Superior temporal gyrus (tissue), 1 donor: ENCODE results near the gene LHPP.

ENCODE experiments used
- DNase-seq: peaks from one replicate; pipeline ENCODE4 v3.0.0-alpha.2; 2016; ENCODE audit errors: extremely low spot score

Gene LHPP

DNA sequence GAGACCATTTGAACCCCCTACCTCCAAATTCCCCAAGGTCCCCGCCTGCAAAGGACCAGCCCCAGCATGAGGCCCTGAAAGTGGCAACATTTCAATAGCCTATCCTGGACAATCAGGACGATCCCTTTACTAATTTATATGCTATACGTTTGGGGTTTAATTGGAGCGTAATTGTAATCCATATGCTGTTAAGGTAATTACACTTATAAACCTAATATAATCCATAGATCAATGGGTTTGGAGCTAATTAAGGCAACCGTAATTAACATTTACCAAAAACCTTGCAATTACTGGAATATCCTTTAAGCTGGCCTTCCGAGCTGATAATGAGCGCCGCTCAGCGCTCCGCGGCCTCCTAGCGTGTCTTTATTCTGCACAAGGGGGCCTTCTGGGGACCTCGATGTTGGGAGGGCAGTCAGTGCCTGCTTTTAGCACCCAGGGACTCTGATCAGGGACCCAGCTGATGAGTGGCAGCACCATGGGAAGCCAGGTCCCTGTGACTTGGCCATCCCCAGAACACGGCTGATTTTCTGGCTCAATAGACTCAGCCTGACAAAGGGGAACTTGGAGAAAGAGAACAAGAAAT lies 91.2 kb downstream of the LHPP start:
- no peak for DNase-seq

DNA sequence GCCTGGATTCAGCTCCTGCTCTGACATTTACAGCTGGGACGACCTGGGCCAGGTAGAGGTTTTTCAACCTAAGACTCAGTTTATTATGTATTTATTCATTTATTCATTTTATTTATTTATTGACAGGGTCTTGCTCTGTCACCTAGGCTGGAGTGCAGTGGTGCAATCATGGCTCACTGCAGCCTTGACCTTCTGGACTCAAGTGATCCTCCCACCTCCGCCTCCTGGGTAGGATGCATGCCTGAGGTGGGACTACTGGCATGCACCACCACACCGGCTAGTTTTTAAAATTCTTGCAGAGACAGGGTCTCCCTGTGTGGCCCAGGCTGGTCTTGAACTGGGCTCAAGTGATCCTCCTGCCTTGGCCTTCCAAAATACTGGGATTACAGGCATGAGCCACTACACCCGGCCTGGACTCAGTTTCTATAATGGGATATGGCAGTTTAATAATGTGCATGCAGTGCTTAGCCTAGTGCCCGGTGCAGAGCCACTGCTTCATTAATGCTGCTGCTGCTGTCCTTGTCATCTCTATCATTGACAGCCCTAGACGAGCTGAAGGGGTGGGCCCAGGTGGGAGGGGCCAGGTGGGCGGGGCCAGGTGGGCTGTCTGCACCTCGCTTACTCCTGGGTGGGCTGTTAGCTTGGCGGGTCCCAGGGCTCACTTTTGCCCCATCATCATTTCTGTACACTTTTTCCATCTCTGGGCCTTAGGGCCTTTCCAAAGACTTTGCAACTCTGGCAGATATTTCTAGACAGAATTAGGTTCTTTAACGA lies 92.6 kb downstream of the LHPP start:
- DNase-seq, result no peak

DNA sequence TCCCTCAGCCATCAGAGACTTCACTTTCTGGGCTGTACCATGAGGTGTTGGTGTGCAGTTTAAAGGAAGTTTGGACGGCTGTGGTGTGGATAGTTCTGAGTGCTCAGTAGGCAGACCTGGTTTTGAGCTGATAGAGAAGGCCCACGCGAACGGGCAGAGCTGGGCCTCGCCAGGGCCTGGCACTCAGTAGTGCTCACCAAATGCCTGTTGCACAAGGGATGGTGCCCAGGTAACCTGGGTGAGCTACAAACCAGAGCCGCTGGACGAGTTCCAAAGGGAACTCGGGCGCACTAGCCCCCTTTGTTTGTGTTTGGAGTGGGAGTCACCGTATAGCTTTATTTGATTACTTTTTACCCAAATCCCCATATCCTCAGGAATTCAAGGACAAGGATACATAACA lies 95.5 kb downstream of the LHPP start:
- DNase-seq, result no peak

DNA sequence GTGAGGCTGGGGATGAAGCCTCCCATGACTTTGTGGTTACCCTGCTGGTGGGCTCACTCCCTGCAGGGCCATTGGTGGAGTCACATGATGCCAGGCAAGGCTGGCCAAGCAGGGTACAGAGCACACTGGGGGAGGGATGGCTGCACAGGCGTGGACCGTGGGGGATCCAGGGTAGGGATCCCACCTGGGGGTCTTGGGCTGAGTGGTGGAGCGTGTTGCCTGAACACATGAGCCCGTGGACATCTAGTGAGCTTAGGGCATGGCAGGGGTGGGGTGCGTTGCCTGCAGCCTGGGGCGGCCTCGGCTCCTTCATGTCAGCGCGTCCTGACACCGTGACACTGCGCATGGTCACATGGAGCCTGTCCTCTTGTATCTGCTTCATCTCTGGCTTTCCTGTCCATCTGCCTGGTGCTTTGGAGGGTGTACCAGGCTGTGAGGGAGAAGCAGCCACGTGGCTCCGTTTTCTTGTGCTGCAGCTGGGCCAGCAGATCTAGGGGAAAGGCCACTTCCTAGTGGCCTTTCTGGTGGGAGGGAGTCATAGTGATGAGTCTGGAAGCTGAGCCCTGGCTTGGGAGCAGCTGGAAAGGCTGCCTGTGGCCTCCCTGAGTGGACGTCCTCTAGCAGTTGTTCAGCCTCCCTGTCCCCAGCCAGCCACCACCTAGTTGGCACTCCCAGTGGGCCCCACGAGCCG lies 96.2 kb downstream of the LHPP start:
- DNase-seq, result peak; percentile 58

DNA sequence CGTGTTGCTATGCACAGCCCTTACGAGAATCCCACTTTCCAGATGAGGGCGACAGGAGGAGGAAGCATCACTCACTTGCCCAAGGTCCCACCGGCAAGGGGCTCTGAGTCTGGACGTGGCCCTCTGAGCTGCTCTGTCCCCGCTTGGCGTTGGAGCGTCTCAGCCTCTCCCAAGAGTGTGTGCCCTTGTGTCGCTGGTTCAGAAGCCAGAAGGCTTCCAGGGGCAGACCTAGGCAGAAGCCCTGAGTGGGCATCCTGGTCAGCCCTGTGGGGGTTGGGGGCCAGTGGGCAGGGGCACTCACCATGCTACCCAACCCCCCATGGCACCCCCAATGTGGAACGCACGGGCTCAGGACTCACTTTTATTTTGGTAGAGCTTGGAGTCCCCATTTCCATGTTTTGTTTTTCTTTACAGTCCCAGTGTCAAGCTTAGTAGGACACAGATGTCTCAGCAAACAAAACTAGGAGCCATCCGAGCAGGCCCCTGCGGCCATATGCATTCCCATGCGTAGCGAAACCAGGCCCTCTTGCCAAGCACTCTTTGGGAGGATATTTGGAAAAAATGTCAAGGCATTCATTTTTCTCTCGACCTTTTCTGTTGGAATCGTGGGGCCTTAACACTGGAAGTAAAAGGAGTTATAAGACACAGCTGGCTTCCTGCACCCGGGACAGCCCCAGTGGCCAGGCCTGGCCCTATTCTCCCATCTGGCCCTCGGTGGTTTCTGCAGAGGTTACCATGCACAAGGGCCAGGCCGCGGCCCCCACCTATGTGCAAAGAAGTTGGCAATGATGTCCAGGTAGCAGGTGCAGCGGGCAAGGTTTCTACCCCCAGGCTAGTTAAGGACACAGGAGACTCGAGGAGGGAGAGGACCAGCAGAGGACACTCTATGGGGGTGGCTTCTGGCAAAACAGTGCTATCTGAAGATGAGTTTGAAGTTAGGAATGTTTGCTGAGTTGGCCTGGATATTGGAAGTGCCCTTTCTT lies 97.0 kb downstream of the LHPP start:
- no peak for DNase-seq

DNA sequence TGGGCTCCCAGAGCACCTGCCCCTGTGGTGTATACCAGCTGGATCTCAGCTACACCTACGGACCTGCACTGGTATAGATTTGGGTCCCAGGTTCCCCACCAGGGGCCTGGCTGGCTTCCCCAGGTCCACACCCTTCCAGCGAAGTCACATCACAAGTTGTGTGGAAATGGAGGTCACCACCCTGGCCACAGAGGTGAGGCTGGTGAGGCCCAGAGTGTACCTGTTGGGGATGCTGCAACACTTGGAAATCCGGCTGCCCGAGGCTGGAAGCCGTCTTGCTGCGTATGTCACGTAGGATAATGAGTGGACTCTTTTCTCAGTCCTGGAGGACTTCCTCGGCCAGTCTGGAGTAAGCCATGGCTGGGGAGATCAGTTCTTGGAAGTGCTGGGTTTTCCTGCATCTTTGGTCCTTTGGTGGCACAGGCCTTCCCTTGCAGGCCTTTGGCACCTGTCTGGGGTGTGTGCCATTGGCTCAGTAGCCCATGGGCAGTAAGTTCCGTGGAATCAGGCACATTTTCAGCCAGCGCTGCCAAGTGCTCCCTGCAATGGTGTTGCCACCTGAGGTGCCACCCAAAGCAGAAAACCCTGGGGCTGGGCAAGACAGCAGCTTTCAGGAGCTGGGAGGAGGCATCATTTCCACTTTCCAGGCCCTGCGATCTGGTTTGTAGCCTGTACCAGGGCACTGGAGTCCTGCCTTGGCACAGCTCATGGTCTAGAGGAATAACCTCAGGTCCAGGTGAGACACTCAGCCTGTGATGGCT lies 97.9 kb downstream of the LHPP start:
- DNase-seq, result no peak

DNA sequence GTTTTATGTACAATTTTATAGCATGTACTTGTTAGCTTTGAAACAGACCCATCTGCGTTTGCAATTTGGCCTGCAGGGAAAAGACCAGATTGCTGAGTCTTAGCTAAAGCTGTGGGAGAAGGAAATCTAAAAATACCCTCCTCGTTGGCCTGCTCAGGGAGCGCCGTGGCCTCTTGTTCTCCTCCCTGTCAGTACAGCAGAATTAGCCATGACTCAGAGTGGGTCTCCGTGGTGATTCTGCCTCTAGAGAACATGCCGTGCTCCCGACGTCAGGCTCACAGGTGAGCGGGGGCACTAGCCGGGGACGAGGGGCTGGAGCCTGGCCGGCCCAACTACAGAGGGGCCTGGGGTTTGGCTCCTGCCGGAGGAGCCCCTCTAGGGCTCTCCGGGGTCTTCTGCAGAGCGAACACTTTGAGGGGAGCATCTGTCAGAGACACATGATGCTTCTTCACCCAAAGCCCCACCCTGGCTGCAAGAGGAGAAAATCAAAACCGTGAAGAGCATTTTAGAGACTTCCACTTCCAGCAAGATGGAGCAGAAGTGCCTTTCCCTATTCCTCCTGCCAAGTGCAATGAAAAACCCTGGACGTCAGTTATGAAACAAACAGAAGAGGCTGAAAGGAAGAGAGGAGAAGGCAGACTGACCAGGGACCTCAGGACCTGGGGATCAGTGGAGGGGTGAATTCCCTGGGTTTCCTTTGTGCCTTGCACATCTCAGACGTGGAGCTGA lies 98.9 kb downstream of the LHPP start:
- DNase-seq, result peak; percentile 77

DNA sequence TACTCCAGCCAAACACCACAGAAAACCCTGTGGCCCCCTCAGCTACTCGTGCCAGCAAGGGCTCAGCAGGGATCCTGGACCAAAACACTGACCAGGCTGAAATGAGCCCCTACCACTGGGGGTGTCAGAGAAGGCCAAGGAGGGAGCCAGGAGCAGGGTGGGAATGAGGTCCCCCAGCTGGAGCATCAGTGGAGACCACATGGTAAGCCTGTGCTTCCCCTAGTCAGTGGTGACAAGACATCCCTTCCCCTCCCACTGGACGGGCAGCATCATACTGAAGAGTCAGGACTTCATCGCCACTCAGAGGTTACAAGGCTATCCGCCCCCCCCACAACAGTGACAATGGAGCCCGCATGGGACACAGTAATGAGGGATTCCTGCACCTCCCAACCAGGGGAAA lies 99.6 kb downstream of the LHPP start:
- DNase-seq, result no peak

DNA sequence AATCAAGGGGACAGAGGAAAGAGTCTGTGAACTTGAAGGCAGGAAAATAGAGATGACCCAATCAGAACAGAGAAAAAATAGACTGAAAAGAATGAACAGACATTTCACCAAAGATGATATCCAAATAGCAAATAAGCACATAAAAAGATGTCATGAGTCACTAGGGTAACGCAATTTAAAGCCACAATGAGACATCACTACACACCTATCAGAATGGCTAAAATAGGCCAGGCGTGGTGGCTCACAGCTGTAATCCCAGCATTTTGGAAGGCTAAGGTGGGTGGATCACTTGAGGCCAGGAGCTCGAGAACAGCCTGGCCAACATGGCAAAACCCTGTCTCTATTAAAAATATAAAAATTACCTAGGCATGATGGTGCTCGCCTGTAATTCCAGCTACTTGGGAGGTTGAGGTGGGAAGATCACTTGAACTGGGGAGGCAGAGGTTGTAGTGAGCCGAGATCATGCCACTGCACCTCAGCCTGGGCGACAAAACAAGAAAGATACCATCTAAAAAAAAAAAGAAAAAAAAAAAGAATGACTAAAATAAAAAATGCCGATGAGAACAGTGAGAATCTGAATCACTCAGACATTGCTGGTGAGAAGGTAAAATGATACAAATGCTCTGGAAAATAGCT lies 100.9 kb downstream of the LHPP start:
- DNase-seq, result no peak

DNA sequence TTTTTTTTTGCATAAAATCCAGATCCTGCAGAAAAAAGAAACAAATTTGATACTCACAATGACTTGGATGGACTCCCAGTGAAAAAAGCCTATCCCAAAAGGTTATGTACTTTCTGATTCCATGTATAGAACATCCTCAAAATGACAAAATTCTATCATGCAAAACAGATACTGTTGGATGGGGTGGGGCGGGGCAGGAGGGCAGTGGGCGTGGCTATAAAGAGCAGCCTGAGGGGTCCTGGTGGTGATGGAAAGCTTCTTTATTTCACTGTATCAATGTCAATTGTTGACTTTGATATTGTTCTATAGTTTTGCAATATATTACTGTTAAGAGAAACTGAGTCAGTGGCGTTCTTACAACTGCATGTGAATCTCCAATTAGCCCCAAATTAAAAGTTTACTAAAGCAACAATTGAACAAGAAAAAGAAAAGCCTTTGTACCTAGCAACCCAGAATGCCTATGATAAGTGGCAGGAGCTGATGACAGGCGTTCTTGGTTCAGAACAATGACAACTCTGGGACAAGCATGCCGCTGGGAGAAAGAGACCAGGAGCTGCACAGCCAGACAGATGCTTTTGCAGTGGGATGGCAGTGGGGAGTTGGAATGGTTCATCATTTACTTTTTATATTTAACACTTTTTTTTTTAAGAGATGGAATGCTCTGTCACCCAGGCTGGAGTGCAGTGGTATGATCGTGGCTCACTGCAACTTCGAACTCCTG lies 101.9 kb downstream of the LHPP start:
- no peak for DNase-seq

DNA sequence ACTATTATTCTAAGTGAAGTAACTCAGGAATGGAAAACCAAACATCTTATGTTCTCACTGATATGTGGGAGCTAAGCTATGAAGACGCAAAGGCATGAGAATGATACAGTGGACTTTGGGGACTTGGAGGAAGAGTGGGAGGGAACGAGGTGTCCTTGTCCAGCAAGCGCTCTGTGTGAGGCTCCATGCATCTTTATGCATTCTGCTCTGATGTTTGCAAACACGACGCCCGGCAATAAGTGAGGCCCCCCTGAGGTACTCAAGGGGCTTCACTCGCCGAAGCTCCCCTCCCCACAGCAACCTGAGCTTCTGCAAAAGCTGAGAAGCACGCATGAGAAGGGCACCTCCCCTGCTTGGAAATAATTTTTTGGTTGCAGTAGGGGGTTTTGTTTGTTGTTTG lies 103.3 kb downstream of the LHPP start:
- no peak for DNase-seq

DNA sequence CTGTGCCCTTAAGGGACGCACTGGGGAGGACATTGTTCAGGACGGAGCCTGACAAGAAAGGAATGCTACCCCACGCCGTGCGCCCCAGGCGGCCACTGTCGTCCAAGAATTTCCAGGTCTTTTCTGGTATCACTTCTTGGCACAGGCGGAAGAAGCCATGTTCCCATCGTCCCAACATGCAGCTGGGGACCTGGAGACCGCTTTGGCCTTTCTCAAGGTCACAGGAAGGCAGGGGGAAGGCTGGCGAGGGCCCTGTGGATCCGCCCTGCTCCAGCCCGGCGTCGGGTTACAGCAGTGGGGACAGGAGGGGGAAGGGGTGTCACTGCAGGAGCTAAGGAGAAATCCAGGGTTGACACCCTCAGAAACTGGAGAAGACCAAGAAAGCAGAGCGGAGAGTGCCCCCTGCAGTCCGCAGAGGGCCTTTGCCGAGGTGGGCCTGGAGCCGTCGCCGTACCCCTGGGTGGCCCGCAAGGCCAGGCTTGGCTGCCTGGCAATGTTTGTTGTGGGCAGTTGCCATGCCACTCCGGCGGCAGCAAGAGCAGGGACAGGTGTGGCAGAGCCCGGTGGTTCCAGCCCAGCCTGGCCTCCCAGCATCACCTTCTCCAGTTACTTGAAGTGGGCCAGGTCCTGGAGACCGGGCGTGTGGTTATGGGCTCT lies 104.1 kb downstream of the LHPP start:
- DNase-seq, result no peak

DNA sequence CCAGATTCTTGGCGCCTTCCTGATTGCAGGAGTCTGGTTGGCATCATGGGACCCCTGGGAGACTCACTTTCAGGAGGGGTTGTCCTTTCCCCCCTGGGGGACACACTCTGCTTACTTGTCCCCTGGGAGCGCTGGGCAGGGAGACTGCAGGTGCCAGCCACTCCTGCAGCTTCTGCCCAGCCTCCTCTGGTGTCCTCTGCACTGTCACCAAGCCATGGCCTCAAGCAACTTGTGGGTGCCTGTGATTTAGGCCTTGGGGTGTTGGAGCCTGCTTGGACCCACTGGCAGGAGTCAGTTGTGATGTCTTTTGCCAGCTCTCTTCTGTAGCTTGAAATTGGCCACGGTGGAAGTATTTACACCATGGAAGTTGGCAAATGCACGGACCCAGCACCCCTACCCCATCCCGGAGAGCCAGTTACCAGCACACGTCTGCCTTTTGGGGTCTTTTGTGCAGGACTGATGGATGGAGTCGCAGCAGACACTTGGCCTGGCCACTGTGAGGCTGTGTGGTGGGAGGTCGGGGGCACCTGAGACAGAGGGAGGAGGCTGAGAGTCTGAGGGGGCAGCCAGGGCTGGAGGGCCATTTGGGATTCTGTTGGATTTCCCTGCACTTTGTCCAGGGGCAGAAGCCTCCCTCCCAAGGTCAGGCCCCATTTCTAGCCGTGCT lies 104.7 kb downstream of the LHPP start:
- DNase-seq, result no peak

DNA sequence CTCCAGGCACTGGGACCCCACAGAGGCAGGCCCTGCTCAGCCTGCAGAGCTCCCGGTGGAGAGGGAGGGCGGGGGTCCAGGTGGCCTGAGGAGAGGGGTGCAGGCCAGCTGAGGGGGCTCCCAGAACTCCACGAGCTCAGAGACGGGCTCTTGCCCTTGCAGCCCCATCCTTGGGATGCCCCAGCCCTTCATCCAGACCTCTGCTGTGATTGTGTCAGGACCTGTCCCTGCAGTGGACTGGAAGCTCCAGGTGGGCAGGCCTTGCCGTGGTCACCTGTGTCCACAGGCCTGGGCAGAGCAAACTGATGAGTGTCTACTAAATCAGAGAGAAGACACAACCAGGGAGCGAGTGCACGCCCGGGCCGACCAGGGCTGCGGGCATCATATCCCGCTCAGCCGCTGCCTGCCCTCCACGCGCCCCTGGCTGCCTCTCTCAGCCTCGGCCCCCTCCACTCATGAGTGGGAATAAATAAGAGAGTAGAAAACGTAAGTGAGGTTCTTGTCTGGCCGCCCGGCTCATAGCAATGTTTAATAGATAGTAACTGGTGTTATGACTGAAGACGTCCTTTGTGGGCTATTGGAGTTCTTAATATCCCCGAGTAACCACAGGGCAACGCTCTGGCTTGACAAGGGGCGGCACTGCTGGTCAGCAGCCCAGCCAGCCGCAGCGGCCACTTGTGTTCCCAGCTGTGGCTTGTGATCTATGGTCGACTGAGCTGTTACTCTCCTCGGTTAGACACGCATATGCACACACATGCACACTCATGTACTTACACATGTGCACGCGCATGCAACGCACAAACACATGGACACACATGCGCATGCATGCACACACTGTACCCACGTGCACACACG lies 105.6 kb downstream of the LHPP start:
- DNase-seq, result peak; percentile 44

DNA sequence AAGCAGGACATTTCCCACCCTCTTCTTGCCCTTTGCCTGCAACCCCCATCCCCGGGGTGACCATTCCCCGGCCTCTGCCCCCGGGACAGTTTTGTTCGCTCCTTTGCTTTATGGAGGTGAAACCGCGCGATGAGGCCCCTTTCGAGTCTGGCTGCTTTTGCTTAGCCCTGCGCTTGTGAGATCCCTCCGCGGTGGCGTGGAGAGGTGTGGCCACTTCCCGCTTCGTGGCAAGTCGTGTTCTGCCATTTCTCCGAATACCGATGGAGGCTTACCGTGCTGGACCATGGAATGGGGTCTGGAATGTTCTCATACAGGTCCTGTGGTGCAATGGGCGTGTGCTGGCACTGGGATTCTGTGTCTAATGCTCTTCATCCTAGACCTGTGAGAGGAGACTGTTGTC lies 106.7 kb downstream of the LHPP start:
- DNase-seq, result no peak

DNA sequence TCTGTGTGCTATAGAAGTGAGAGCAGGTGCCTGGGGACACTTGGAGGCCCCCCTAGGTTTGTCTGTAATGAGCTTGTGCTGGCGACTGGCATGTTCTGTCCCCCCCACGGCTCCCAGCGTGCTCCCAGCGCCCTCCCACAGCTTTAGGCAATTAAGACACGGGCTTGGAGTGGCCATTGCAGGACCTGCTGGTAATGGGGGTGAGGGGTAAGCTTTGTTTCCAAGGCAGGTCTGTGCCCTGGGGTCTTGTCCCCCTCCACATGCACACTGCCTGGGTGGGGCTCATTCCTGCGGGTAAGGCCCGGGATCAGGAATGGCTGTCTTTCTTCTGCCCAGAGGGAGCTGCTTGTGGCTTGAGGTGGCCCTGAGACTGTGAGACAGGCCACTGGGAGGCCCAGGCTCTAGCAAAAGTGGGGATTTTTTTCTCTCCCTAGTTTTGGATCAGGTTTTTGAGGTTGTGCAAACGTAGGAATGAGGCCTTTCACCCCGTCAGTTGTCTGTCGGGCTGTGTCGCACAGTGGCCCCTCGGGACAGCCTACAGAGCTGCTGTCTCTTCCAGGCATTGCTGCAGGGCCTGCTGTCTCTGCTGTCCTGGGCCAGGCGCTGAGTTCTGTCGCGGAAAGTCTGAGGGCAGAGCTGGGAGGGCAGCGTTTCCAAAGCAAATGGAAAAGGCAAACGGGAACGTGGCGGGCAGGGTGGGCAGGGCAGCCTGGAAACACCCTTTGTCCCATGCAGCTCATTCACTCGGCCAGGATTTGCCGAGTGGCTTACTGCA lies 107.4 kb downstream of the LHPP start:
- no peak for DNase-seq
